ENCODE measurements around the gene PKD1L1.

Gene PKD1L1

DNA sequence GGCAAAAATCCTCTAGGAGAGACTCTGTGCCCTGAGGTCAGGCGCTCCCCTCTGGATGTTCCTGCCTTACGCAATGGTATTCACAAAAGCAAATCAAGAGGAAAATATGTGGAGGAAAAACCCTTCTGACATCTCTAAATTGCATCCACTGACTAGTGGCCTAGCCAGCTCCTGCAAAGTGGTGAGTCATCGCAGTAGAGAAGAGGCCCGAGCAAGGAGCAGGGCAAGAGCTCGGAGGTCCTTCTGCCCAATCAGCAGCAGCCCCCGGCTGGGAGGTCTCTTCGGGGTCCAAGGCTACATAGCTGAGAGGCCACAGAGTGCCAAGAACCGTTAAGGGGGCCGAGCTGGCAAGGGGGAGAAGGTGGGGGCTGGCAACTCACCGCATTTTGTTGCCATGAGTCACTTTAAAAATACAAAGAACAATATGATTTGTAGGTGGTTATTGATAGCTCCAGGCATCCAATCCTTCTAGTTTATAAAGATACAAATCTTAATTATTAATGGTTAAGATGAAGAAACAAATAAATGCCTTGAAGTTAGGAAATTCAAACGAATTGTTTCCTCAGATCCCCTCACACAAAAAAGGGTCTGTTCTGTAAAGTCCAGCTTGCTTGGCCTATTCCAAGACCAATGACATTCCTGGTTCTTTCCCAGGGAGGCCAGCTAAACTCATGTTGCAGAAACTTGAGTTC is 161.6 kb downstream of the PKD1L1 start:
- no peak for DNase-seq

DNA sequence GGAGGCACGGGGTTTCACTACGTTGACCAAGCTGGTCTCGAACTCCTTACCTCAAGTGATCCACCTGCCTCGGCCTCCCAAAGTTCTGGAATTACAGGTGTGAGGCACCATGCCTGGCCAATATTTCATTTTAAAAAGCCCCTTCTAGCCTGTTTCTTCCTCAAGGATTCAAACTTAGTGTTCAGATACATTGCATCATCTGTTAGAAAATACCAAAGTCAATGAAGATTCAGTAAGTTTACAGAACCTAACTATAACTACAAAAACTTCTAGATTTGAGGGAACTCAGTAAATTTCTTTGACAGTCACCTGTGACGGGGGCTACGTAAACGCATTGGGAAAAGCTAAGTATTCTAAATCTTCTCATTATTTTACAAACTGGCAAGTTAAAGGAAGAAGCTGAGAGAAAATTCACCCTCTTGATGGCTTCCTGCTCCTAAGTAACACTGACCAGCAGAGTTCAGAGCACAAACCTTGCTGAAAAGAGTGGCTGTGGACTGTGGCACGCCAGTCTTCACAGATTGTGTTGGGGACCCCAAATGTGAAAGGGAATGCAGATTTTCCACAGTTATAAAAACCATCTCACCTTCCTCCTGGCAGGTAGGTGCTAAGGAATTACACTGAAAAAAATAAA is 162.2 kb downstream of the PKD1L1 start:
- DNase-seq = no peak

DNA sequence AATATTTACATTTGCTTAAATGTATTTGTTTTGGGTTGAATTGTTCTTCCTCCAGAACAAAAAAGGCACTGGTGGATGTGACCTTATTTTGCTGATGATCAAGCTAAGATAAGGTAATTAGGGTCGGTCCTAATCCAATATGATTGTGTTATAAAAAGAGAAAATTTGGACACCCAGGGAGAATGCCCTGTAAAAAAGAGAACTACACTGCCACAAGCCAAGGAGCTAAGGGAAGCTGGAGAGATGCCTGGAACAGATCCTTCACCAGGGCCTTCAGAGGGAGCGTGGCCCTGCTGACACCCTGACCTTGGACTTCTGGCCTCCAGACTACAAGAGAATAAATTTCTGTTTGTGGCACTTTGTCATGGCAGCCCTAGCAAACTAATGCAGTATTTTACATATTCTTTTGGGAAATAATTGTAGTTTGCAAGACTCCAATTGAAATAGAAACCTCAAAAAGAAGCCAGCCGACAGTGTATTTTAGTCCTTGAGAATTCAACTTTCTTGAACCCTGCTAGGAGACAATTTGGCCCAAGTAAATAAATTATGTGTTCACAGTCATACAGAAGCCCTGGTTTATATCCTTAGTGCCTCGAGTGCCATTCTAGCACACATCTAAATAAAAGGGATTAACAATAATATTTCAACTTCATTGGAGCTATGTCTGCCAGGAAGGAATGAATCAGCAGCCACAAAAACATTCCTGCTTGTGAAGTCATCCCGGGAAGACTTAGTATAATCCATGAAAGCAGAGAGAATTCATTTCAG is 164.6 kb downstream of the PKD1L1 start:
- no peak for DNase-seq

DNA sequence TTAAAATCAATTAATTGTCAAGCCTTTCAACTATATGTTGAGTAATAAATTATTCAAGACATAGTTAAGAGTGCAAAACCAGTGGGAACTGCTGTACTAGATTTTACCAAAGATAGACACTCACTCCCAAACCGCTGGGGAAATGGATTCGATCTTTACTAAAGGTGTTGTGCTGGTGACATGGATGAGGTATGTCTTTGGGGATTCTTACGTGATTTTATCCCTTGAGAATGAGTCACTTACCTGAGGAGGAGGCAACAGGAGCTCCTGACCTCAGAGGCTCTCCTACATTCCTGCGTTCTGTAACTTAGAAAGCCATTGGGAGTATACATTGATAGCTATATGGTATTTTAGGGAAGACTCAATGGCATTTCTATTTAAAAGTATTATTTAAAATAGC is 165.5 kb downstream of the PKD1L1 start:
- no peak for DNase-seq

DNA sequence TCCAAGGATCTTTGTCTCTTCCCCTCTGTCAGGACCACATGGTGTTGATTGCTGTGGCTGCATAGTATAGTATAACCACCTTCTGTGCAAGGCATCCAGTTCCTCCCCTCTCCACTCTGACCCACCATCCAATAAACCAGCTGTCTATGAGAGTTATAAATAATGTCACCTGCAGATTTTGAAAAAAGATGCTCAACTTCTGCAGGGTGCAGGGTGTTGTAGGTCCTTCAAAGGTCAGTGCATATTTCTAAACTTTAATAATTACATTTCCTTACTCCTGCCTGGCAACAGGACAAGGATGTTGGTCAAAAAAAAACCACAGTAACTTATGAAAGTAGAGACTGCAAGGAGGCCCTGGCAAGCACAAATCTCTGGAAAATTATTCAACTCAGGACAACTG is 166.2 kb downstream of the PKD1L1 start:
- DNase-seq = no peak

DNA sequence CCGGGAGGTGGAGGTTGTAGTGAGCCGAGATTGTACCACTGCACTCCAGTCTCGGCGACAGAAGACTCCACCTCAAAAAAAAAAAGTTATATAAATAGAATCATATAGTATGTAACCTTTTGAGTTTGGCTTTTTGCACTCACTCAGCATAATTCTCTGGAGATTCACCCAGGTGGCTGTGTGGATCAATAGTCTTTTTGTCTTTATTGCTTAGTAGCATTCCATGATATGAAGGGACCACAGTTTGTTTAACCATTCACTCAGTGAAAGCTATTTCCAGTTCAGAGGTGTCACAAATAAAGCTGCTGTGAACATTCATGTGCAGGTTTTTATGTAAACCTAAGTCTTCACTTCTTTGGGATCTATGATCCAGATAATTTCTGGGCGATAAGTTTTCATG is 167.7 kb downstream of the PKD1L1 start:
- no peak for DNase-seq

DNA sequence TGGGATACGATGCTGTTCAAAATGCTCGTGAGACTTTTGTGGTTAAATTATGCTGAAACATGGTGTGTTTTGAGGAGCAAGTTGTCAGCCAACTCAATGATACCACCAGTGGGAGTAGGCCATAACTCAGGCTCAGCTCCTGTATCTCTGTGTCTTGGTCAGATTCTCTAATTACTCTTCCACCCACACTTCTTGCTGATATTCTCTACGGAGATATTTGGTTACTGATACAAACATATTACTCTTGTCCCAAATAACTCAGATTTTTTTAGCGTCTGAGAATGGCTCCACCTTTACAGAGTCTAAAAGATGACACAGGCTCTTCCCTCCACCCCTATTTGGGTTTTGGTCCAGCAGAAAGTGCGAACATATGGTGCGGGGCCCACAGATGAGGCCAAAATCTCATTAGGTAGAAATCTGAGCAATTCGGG is 168.9 kb downstream of the PKD1L1 start:
- no peak for DNase-seq

DNA sequence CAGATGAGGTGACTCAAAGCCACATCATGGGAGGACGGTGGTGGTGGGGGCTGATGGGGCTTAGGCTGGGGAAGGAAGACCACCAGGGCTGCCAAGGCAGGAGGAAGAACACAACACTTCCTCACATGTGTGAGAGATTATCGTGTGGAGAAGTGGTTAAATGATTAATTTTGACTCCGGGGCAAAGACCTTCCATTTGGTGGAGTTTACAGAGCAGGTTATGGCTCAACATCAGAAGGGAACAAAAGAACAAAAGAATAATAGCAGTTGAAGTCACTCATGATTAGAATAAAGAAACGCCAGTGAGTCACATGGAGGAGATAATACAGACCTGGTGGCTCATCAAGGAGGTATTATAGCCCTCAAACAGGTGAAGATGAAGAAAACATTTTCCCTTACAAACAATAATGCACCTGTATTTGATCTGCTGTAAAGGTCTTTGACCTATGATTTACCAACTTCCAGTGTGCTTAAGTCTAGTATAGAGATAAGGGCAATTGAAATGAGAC is 170.1 kb downstream of the PKD1L1 start:
- DNase-seq = no peak

DNA sequence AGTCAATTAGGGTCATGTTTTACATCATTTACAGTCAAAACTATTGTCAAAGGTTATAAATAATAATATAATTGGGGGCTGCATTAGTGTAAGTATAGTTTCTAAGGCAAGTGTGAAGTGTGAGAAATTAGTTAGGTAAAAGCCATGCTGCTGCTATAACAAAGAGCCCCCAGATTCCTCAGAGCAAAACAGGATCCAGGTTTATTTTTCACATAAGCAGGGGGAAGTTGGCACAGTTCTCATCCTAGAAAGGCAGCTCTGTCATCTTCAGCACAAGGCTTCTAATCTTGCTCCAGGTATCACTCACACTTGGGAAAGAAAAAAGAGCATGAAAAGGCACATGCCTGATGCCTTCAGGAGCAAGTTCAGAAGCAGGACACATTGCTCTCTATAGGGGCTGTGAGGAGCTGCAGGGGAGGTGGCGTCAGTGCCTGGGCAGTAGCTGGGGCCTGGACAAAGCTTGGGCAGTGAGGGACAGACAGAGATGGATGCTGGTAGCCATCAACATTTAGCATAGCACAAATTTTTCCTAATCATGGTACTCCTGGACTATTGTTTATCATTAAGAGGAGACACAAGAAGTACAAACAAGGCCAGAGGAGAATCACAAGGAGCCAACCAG is 170.6 kb downstream of the PKD1L1 start:
- DNase-seq = no peak

DNA sequence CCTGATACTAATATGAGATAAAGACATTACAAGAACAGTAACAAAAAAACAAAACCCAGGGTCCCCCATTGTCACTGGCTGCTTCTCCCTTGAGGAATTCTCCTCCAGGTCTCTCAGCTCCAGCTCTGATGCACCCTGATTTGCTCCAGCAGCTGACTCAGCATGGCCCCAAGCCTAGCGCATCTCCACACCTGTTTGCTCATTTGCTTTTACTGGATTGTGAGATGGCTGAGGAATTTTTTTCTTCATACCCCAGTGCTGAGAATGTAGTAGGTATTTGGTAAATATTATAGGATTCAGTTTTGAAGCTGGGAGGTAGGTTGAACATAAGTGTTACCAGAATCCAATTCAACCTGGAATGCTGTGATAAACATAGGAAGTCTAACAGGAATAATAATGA is 171.9 kb downstream of the PKD1L1 start:
- DNase-seq = no peak

DNA sequence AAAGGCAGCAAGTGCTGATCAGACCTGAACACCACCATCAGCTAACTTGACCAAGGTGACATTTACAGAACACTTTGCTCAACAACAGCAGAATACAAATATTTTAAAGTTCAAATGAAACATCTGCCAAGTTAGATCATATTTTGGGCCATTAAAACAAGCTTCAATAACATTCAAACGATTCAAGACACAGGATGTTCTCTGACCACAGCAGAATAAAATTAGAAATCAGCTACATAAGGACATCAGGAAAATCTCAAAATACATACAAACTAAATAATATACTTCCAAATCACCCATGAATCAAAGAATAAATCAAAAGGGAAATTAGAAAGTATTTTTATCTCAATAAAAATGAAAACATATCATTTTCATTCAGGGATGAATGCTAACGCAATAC is 173.0 kb downstream of the PKD1L1 start:
- DNase-seq = no peak

DNA sequence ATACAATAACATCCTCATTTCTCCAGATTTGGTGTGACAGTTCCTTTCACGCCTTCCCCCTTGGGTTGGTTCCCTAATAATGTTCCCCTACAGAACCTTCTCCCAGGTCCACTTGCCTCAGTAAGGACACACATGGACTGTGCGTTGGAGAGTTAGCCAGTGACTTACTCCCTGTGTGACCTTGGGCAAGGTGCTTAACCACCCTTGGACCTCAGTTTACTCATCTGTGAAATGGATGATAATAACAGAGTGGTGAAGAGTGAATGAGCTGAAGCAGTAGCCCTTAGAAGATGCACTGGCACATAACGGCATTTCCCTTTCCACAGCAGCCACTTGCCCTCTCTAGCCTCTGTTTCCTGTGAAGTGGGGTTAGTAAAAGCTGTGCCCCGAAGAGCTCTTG is 175.8 kb downstream of the PKD1L1 start:
- no peak for DNase-seq

DNA sequence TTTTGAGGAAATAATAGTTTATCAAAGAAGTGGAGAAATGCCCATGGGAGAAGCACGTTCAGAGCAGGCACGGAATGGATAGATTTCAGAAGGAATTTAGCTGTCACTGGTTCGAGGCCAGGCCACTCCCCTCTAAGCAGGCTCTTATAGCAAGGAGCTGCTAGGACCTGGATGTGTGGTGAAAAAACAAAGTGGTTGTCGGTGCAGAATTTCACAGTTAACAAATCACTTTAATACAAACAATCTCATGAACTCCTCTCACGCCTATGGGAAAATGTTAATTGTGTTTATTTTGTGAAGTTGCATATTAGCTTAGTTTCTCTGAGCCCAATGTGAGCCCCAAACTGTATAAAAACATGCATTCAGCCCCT is 176.3 kb downstream of the PKD1L1 start:
- DNase-seq = no peak

DNA sequence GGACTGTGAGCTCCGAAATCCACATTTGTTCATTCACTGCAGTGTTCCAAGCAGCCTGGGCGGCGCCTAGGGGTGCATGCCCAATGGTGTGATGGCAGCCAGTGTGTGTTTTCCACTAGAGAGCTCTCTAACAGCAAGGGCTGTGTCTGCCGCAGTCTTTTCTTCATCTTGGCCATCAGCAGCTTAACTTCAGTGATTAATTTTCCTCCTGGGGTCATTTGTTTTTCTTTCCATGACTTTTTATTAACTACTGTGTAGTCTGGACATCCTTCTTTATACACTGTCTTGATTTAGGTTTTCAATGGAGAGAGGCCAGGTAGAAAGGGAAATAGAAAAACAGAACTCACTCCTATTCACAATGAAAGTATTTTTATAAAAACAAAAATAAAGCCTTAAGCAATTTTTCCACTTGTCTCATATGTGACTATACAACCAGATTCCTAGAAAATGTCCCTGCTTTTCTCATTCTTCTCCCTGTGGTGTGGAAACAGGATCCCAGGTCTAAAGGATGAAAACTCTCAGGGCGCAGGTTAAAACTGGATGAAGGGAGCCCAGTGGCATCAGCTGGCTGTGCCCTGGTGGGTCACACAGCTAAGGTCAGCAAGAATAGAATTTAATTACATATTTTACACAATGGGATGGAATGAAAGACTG is 176.8 kb downstream of the PKD1L1 start:
- DNase-seq = no peak

DNA sequence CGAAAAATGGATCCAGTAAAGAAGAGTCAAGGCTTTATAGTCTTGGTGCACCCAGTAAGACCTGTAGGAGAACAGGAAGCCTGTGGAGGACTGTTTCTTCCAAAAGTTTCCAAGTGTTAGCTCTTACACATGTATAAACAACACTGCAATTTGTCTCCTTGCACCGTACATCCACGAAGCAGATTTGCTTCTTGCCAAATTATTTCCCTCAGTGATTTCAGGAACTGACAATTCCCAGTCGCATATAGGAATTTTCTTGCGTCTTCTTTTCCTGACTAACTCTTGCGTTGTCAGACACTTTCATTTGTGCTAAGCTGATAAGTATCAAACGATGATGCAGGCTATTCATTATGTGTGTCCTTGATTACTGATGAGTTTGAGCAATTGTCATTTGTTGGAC is 182.1 kb downstream of the PKD1L1 start:
- no peak for DNase-seq

DNA sequence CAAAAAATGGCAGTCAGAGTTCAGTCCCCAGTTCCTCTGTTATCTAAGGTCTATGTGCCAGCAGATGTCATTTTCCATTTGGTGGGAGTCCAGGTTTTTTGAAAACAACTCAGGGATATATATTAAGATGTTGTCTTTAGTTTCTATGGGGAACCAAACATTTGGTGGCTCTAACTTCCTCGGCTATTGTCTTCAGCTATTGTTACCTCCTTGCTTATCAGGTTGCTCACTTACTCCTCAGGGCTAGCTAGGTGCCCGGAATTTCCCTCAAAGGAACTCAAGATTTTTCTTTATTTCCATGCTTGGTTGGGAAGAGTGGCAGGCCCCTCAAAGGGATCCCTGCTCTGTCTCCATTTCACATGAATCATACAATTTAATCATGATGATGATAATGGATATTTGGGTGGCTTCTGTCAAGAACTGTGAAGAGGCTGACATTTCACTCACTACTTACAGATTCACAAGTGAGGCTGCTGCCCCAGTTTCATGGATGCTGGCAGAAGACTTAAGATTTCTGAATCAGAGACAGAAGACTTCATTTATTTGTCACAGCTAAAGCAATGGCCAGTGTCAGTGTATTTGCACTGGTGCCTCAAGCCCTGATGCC is 182.8 kb downstream of the PKD1L1 start:
- no peak for DNase-seq

DNA sequence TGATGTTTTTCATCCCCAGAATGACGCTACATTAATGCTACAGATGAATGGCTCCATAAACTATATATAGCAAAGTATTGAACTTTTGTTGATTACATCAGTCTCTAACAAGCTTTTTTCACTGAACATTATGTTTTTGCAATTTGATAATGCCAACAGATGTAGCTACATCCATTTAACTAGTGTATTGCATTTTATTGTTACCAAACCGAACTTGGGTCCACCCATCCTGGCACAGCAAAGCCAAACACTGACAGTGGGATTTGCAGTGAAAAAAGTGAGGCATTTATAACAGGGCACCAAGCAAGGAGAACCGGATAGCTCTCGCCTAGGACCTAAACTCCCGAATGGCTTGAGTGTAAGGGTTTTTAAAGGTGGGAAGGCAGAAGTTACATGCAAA is 183.5 kb downstream of the PKD1L1 start:
- no peak for DNase-seq

DNA sequence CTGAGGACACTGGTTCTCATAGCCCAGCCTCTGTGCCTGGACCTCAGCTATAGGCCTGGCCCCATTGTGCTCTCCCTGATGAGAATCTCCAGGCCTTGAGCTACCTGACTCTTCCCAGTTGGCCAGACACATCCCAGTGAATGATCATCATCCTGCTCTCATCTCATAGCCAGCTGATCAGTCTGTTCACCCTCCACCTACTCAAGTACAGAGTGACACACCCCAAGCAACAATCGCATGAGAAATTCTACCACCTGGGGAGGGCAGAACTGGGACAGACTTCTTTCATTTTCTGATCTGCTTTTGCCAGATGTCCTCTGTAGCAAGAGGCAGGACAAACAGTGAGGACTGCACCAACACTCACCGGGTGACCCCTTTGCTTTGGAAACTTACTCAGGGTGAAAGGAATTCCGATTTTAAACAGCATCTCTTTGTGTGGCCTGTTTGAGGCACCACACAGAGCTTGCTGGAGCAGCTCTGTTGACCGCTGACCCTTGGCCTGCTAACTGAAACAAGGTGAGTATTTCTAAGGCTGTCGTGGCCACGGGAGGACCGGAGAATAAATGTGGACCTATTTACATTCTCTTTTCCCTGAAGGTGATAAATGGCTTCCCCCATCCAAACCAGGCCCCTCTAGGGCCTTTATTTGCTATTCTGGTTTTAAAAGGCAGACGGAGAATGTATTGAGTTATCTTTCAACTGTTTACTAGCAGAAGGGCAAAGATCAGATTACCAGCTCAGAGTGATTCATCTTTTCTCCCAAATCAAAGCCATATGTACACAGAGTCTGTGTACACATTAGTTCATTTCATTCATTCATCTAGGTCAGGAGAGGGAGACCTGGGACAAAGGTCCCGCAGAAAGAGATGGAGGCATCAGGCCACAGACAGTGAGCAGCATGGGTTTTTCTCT is 184.9 kb downstream of the PKD1L1 start:
- no peak for DNase-seq

DNA sequence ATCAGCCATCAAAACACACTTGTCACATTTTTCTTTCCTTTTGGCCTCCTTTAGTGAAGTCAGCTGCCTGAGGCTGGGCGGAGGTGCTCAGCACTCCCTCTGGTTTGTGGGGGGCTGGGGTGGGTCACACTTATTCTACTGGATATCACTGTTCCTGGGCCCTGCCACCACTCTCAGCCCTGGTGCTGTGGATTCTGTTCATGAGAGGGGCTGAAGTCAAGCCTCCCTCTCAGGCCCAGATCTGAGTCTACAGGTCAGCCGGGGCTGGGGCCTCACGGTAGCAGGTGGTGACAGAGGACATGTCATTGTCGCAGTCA is 185.6 kb downstream of the PKD1L1 start:
- no peak for DNase-seq

DNA sequence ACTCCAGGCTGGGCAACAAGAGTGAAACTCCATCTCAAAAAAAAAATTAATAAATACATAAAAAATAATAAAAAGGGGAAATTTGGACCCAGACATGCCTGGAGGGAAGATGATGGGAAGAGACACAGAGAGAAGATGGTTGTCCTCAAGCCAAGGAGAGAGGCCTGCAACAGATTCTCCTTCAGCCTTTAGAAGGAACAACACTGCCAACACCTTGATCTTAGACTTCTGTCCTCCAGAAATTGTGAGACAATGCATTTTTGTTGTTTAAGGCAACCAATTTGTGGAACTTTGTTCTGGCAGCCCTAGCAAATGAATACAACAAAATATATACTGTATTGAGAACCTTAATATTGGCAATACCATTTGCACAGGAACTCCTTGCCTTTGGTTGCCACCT is 186.1 kb downstream of the PKD1L1 start:
- DNase-seq = no peak

DNA sequence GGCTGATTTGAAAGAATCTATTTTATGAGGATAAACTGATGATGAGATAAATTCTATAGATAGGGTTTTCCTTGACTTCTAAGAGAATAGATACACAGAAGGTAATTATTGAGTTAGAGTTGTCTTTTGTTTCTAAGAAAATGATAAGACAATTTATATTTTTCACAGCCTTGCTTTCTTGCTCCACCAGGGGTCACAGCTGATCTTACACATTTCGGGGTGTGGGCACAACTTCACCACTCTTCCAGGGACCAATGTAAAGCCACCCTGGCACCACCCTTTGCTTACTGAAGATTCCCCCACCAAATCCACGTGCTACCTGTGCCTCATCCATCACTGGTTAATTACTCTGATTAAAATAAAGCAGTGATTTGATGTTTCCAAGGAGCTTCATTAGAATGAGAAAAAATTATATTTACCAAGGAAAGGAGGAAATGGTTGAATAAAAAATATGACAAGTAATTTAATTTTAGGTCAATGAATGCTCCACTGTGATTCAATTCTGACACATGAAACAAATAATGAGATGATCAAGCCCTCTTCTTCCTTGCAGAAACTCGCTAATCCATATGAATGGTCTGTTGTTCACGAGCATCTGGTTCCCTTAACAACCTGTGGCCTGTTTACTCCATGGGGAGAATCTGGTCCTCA is 189.1 kb downstream of the PKD1L1 start:
- no peak for DNase-seq
